Measurements from ENCODE around the gene ZNF189.
A peak's percentile ranks its signal among the peaks of the same experiment; 100 is the strongest.

ZNF189 gene

GRCh38 chr9:101418518-101419430 is 20.1 kb downstream of the ZNF189 start:
- DNase-seq (ENCODE audit: low spot score), result no peak

- no peak for DNase-seq (ENCODE audit: low spot score)
Measured at GRCh38 chr9:101419863-101420262, 21.2 kb downstream of the ZNF189 start.

DNA sequence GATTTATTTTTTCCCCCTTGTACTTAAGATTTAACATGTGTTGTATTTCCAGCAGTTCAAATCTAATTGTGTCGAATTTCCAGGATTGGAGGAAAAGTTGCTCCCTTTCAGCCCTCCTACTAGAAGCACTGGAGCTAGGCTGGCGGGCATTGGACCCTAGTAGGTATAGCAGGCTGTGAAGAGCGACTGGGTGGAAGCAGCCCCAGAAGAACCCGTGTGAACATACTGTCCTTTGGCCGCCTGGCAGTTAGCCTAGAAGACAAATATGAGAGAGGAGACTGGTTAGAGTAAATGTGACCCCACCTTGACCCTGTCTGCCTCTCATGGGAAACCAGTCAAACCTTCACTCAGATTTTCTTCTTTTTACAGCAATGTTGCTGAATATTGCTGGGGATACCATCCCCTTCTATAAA is 23.0 kb downstream of the ZNF189 start:
- no peak for DNase-seq (ENCODE audit: low spot score)

DNA sequence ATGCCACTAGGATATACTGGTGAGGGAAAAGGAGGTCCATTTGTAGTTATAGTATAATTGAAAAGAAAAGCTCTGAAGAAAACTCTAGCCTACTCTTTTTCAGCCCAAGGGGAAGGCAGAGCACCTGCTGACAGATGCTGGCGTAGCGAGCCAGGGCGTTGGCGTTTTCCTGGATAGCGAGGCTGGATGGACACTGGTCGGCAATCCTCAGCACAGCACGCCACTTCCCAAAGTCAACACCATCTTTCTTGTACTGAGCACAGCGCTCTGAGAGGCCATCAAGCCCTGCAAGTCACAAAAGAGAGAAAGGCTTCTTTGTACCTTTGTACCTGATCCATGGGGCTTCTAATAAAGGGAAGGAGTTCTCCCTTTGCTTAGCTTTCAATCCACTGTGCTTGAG is 28.7 kb downstream of the ZNF189 start:
- DNase-seq (ENCODE audit: low spot score), result no peak

GRCh38 chr9:101427957-101428655 is 29.5 kb downstream of the ZNF189 start:
- no peak for DNase-seq (ENCODE audit: low spot score)

DNA sequence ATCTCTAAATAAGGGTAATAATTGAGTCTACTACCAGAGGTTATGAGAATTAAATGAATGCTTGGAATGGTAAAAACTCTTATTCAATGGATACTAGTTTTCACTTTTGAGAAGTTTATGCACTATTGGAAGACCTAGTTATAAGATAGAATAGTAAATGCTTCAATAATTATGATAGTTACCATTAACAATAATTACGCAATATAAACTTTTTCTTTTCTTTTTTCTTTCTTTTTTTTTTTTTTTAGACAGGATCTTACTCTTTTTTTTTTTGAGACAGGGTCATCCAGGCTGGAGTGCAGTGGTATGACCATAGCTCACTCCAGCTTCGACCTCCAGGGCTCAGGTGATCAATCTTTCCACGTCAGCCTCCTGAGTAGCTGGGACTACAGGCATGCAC is 30.3 kb downstream of the ZNF189 start:
- no peak for DNase-seq (ENCODE audit: low spot score)

DNA sequence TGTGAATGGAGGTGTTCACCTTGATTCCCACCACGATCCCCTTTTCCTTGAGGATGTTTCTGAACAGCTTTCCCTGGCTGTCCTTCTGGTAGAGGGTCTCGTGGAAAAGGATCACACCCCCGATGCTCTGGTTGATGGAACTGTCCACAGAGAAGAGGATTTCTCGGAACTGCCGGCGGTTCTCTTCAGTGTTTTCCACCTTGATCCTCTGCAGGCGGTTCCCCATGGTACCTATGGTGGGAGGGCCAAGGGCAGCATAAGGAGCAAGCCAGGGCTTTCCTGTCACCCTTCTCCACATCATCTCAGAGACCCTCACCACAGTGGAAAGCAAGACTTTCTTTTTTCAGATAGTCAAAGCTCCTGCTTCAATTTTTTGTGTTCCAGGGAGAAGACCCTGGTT is 31.1 kb downstream of the ZNF189 start:
- no peak for DNase-seq (ENCODE audit: low spot score)

DNA sequence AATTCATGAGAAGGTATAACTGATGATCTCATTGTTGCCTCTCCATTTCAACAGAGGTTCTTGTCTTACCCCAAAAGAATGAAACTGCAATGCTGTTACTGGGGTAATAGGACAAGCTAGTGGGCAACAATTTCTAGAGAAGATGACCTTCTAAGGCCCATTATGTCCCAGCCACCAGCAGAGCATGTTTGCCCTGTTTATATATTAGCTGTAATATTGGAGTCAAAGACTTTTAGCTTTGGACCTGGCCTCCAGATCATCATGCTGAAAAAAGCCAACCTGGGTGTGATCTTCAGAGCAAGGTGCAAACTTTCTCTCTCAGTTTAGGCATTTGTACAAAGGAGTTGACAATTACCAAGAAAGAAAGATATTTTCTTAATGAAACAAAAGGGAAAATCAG is 33.5 kb downstream of the ZNF189 start:
- no peak for DNase-seq (ENCODE audit: low spot score)

DNA sequence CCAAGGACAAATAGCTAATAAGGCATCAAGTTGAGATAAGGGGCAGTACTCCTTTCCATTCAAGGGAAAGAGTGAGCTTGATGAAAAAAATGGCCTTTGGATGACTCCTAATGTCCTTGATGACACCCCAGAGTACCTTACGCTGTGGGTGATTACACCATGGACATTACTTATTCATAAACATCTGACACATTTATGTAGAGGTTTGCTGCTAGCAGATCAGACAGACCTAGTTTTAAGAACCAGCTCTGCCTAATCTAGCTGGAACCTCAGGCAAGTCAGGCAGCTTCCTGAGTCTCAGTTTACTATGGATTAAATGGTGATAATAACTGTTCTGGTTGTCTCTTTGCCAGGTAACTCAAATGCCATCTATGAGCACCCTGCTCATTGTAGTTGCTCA is 34.1 kb downstream of the ZNF189 start:
- DNase-seq (ENCODE audit: low spot score), result no peak

- no peak for DNase-seq (ENCODE audit: low spot score)
Measured at GRCh38 chr9:101433229-101433628, 34.6 kb downstream of the ZNF189 start.

GRCh38 chr9:101434998-101435397 is 36.3 kb downstream of the ZNF189 start:
- no peak for DNase-seq (ENCODE audit: low spot score)

- no peak for DNase-seq (ENCODE audit: low spot score)
Measured at GRCh38 chr9:101435601-101436079, 37.0 kb downstream of the ZNF189 start, which contains the start of gene ALDOB. ALDOB (minus strand) TSS chr9:101435774; CDS start chr9:101430887, 4,887 bp downstream.

DNA sequence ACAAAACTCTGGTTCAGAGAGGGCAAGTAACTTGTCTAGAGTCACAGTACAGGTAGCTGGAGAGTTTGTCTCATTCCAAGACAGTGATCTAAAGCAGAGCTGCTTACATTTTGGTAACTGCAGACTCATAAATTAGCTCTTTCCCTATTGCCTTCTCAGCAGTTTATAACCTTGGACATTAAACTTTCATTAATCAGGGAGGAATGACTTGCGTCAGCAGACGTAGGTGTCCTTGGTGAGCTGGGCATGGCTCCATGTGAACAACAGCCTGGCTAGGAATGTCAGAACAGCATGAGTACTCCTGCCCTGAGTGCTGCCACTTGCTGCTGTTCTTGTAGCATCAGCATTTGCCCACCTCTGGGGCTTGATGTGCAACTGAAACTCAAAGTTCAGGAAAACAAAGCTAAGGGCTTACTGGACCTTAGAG is 39.2 kb downstream of the ZNF189 start:
- DNase-seq (ENCODE audit: low spot score), result no peak

DNA sequence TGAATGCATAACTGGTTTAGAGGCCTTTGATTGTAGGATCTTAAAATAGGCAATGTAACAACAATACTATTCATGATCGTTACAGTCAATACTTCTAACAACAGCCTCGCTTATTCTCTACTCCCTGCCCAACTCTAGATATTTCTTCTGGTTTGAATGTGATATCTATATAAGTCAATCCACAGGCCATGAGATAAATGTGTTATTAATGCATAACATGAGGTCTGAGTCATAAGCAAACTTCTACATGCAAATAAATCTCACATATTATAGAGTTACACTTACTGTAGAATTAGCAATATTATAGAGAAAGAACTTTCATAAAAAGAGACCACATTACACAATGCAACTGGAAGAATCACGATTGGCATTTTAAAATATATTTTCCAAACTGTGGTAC is 39.9 kb downstream of the ZNF189 start:
- DNase-seq (ENCODE audit: low spot score), result no peak

- DNase-seq (ENCODE audit: low spot score), result no peak
Measured at GRCh38 chr9:101440714-101441230, 42.1 kb downstream of the ZNF189 start.

- no peak for DNase-seq (ENCODE audit: low spot score)
Measured at GRCh38 chr9:101442318-101442717, 43.7 kb downstream of the ZNF189 start.

GRCh38 chr9:101442736-101443135 is 44.1 kb downstream of the ZNF189 start:
- no peak for DNase-seq (ENCODE audit: low spot score)

GRCh38 chr9:101443364-101443771 is 44.7 kb downstream of the ZNF189 start:
- DNase-seq (ENCODE audit: low spot score), result peak; percentile 45

DNA sequence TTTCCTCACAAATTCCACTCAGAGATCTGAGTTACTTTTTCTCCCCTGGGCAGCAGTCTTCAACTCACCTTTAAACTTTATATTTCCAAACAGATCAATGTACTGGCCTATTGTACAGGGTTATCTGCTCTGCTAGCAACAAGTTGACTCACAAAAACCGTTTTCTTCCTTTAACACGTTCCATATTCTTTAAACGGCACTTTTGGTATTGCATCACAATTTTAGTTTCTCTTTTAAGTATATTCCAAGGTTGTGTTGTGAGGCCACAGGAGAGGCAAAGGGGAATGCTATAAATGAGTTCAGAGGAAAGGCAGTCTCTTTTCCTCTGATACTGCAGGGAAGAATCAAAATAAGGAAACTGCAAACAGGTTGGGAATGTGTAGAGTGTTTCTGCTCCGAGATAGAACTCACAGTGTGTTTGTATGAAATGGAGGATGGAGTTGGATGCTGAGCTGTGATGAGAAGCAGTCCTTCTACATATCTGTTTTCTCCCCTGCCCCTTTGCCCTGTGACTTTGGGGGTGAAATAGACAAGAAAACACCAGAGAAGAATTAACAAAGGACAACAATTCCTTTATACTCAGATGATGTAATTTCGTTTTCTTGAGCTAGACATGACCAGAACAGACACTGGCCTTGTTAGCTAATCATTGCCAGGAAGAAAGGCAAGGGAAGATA is 46.8 kb downstream of the ZNF189 start:
- peak; percentile 68 for DNase-seq (ENCODE audit: low spot score)

- no peak for DNase-seq (ENCODE audit: low spot score)
Measured at GRCh38 chr9:101446732-101447131, 48.1 kb downstream of the ZNF189 start.

GRCh38 chr9:101448680-101449070 is 50.0 kb downstream of the ZNF189 start:
- DNase-seq (ENCODE audit: low spot score), result no peak

GRCh38 chr9:101449071-101449721 is 50.5 kb downstream of the ZNF189 start:
- DNase-seq (ENCODE audit: low spot score), result peak; percentile 64

Data from globus pallidus (tissue), 1 donor.